ENCODE results near the gene LANCL2.

Gene LANCL2

GRCh38 chr7:55438085-55438756, 73.1 kb downstream of the LANCL2 start:
- DNase-seq (ENCODE audit: low spot score): no peak

DNA sequence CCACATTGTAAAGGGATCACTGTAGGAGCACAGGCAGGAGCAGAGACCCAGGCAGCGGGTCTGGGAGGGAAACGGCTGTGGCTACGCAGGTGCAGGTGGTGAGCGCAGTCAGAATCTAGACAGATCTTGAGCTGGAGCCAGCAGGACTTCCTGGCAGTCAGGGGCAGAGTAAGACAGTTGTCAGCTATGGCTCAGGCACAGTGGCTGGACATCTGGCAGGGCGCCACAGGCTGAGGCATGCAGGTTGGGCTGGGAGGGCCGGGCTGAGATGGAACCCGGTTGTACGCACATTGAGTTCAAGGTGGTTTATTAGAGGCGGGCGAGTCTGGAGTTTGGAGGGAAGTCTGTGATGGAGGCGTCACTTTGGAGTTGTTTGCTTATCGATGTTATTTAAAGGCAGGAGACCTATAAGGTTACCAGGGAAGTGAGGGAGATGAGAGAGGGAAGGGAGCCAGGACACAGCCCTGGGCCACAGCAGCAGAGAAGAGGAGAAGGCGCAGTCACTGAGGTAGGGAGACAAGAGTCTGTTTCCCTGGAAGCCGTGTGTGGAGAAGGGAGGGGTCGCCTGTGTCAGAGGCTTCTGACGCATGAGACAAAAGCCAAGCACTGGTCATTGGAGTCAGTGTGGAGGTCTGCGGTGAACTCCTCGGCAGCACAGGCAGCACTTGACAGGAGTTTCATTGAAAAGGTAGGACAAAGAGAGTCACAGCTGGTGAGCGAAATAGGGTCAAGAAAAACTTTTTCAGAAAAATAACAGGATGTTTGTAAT, 73.8 kb downstream of the LANCL2 start:
- DNase-seq (ENCODE audit: low spot score): no peak

- no peak for DNase-seq (ENCODE audit: low spot score)
Observed at GRCh38 chr7:55439627-55440026, 74.5 kb downstream of the LANCL2 start.

GRCh38 chr7:55440040-55440690, 75.0 kb downstream of the LANCL2 start:
- DNase-seq (ENCODE audit: low spot score): no peak

- DNase-seq (ENCODE audit: low spot score): no peak
Observed at GRCh38 chr7:55441002-55441401, 75.9 kb downstream of the LANCL2 start.

DNA sequence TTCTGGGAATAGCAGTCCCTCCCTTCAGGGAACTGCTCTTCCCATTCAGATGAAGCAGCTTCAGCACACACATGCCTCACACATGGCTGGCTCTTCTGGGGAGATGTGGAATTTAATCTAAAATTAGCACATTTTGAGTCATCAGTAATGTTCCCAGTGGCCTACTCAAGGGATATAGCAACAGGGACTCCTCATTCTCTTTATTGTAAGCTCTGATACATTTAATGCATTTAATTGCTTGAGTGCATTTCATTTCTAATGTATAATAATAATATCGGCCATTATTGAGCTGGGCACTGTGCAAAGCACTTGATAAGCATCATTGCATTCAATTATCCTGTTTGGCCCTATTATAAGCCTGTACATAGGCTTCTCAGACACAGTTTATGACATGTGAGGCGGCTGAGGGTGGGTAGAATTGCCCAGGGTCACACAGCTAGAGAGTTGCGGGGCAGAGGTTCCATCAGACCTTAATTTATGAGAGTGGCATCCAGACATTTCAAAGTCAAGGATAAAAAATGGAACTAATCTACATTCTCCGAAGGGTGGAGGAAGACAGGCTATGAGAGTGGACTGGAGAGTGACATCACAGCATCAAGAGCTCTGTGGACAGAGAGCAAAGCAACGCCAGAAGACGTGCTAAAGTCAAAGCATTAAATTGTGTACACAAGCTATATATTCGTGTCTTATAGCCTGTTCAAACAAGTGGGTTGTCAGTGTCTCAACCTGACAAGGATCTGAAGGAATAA, 76.8 kb downstream of the LANCL2 start:
- no peak for DNase-seq (ENCODE audit: low spot score)

GRCh38 chr7:55444786-55445185, 79.6 kb downstream of the LANCL2 start:
- DNase-seq (ENCODE audit: low spot score): no peak

GRCh38 chr7:55448526-55448925, 83.4 kb downstream of the LANCL2 start:
- no peak for DNase-seq (ENCODE audit: low spot score)

DNA sequence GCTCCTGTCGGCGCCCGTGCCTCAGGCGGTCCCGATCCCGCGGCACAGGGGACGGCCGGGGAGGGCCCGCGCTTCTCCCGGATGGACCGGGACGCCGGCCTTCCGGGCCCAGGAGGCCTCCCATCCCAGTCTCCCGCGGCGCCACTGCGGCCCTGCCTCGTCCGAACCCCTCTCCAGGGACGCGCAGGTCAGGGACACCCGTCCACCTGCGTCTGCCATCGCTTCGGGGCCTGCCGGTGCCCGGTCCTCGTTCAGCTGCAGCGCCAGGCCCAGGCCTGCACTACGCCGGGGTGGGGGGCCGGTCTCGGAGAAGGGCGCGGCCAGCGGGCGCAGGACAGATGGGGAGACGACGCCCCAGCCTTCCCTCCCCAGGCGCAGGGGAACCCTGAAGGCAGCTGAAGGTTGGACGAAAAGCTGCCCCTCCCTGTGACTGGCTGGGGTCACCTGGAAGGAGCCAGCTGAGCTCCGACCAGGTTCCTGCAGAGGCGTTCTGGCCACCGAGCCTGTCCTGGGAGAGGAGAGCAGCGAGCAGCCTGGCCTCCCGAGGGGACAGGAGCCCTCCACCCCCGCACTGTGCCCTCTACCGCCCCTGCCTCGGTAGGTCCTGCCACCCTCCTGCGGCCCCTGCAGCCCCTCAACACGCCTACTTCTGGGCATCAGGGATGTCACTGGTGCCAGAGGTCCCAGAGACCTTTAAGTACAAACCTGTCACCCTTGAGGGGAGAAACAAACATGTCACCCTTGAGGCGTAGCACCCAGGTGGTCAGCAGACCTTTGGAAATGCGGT, 84.3 kb downstream of the LANCL2 start:
- DNase-seq (ENCODE audit: low spot score): no peak

GRCh38 chr7:55449992-55450535, 84.9 kb downstream of the LANCL2 start:
- DNase-seq (ENCODE audit: low spot score): no peak

- DNase-seq (ENCODE audit: low spot score): no peak
Observed at GRCh38 chr7:55452971-55453370, 87.8 kb downstream of the LANCL2 start.

DNA sequence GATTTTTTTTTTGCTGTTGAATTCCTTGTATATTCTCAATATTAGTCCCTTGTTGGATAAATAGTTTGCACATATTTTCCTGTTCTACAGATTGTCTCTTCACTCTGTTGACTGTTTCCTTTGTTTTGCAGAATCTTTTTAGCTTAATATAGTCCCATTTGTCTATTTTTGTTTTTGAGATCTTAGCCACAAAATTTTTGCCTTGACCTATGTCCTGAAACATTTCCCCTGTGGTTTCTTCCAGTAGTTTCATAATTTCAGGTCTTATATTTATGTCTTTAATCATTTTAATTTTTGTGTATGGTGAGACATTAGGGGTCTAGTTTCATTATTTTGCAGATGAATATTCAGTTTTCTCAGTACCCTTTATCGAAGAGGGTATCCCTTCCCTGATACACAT, 92.7 kb downstream of the LANCL2 start:
- DNase-seq (ENCODE audit: low spot score): no peak

- DNase-seq (ENCODE audit: low spot score): no peak
Observed at GRCh38 chr7:55458351-55458750, 93.2 kb downstream of the LANCL2 start.

GRCh38 chr7:55463686-55464262, 98.6 kb downstream of the LANCL2 start:
- no peak for DNase-seq (ENCODE audit: low spot score)

DNA sequence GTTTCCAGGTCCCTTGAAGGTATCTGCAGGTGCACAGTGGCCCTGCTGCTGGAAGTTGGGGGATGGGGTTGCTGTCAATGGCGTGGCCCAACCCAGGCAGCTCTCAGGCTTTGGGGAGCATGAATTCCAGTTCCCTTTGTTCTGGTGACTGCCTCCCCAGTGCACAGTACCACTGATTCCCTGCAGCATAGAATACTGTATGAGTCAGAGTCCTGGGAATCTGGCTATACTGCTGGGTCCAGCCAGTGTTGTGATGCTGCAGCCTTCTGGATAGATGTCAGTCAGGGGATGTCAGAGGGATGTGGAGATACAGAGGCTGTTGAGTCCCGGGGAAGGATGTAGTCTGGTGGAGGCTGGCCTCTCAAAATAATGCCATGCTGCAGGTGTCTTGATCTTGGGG, 99.3 kb downstream of the LANCL2 start:
- no peak for DNase-seq (ENCODE audit: low spot score)

DNA sequence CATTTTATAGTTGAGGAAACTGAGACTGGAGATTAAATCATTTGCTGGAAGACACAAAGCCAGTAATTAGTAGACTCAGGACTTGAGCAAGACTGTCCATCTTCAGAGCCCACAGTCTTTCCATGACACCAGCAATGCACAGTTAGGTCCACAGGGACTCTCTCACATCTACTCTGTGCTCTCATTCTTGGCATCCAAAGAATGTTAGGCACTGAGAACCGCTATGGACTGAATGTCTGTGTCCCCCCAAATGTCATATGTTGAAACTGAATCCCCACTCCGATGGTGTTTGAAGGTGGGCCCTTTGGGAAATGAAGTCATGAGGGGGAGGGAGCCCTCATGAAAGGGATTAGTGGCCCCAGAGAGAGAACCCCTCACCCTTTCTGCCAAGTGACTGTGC, 100.6 kb downstream of the LANCL2 start:
- no peak for DNase-seq (ENCODE audit: low spot score)

DNA sequence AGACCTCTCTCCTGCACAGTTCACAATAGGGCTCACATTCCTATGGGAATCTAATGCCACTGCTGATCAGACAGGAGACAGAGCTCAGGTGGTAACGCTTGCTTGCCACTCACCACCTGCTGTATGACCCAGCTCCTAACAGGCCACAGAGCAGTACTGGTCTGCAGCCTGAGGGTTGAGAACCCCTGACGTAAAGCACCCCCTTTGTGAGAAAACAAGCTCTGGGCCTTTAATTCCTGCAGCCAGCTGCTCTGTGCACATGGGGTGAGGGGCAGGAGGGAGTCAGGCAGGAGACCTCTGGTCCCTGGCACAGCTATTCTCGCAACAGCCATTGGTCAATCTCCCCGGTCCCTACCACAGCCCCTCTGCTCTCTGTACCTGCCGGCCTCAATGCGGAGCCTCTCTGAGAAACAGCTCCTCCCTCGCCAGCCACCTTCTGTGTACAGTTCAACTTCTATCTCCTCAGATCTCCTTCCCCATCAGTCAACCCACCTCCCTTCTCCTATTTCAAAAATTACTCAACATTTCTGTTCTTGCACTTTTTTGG, 102.0 kb downstream of the LANCL2 start:
- DNase-seq (ENCODE audit: low spot score): no peak

GRCh38 chr7:55468495-55468894, 103.4 kb downstream of the LANCL2 start:
- DNase-seq (ENCODE audit: low spot score): no peak

- no peak for DNase-seq (ENCODE audit: low spot score)
Observed at GRCh38 chr7:55469271-55469681, 104.1 kb downstream of the LANCL2 start.

DNA sequence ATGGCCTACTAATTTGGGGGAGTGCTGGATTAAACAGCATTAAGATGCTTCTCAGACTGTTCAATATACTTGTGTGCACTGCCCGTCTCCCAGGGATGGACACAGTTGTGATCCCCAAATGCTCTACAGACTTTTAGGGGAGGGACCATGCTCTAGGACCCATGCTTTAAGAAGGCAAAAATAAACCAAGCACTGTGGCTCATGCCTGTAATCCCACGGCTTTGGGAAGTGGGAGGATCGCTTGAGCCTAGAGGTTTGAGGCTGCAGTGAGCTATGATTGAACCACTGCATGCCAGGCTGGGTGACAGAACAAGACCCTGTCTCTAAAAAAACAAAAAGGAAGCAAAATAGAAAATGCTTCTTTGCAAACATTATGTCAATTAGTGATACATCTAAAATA, 104.6 kb downstream of the LANCL2 start:
- no peak for DNase-seq (ENCODE audit: low spot score)

- no peak for DNase-seq (ENCODE audit: low spot score)
Observed at GRCh38 chr7:55470261-55470660, 105.1 kb downstream of the LANCL2 start.

Data from ecto neural progenitor cell (in vitro differentiated cells).